Astrocyte (in vitro differentiated cells and primary cell): ENCODE results near the gene CAMK2D. TPM values are rescaled to one million over a fixed set of nuclear protein-coding genes. Genes with fewer than 3 reads are reported as not detected.

ENCODE experiments used
- DNase-seq: peaks from one replicate; pipeline ENCODE4 v3.0.0-alpha.2; 2010; ENCODE audit warnings: low read depth
- FAIRE-seq: peaks from 2 replicates; lab custom pipeline; 2011; peaks lifted over from hg19 to GRCh38; lab: Jason Lieb, UNC
- H2AFZ ChIP-seq: 2 replicates; pipeline ENCODE4 v1.6.0; 2012; ENCODE audit warnings: low read depth, low read length, inconsistent platforms
- H3K27ac ChIP-seq: 2 replicates; pipeline ENCODE4 v1.5.1; 2011; ENCODE audit warnings: low read depth, low read length, inconsistent platforms
- H3K27me3 ChIP-seq: 2 replicates; pipeline ENCODE4 v1.6.0; 2011; ENCODE audit warnings: low read length, inconsistent platforms; ENCODE audit not compliant: insufficient read depth
- H3K36me3 ChIP-seq: 2 replicates; pipeline ENCODE4 v1.5.1; 2011; ENCODE audit warnings: low read length, inconsistent platforms; ENCODE audit not compliant: insufficient read depth
- H3K4me1 ChIP-seq: 2 replicates; pipeline ENCODE4 v1.5.1; 2011; ENCODE audit warnings: low read length, inconsistent platforms; ENCODE audit not compliant: insufficient read depth
- H3K4me2 ChIP-seq: 2 replicates; pipeline ENCODE4 v1.6.0; 2012; ENCODE audit warnings: low read length, inconsistent platforms
- H3K4me3 ChIP-seq: 2 replicates; pipeline ENCODE4 v1.5.1; 2011; ENCODE audit warnings: low read depth, mild to moderate bottlenecking, low read length, inconsistent platforms; ENCODE audit not compliant: insufficient read depth
- H3K79me2 ChIP-seq: 2 replicates; pipeline ENCODE4 v1.6.0; 2012; ENCODE audit warnings: mild to moderate bottlenecking, low read length, inconsistent platforms; ENCODE audit not compliant: insufficient read depth
- H3K9ac ChIP-seq: 2 replicates; pipeline ENCODE4 v1.6.0; 2012; ENCODE audit warnings: mild to moderate bottlenecking, low read length, inconsistent platforms
- H3K9me3 ChIP-seq: 2 replicates; pipeline ENCODE4 v1.5.1; 2012; ENCODE audit warnings: low read depth, mild to moderate bottlenecking, low read length, inconsistent platforms; ENCODE audit not compliant: insufficient read depth
- H4K20me1 ChIP-seq: 2 replicates; pipeline ENCODE4 v1.6.0; 2012; ENCODE audit warnings: low read length, inconsistent platforms; ENCODE audit not compliant: insufficient read depth
- H3K27ac Mint-ChIP-seq: one replicate; pipeline ENCODE4 v1.8.0; 2021; ENCODE audit warnings: mild to moderate bottlenecking, mixed read lengths; ENCODE audit not compliant: unreplicated experiment
- H3K27me3 Mint-ChIP-seq: one replicate; pipeline ENCODE4 v1.8.0; 2021; ENCODE audit warnings: low read depth, mixed read lengths; ENCODE audit not compliant: unreplicated experiment
- H3K36me3 Mint-ChIP-seq: one replicate; pipeline ENCODE4 v1.8.0; 2021; ENCODE audit warnings: low read depth, mixed read lengths; ENCODE audit not compliant: unreplicated experiment
- H3K4me1 Mint-ChIP-seq: one replicate; pipeline ENCODE4 v1.8.0; 2021; ENCODE audit warnings: low read depth, mixed read lengths; ENCODE audit not compliant: unreplicated experiment
- H3K4me3 Mint-ChIP-seq: one replicate; pipeline ENCODE4 v1.8.0; 2021; ENCODE audit warnings: mild to moderate bottlenecking, moderate library complexity, mixed read lengths; ENCODE audit not compliant: unreplicated experiment
- H3K9me3 Mint-ChIP-seq: one replicate; pipeline ENCODE4 v1.8.0; 2021; ENCODE audit warnings: mild to moderate bottlenecking, mixed read lengths; ENCODE audit not compliant: unreplicated experiment
- CTCF ChIP-seq: IDR thresholded peaks from 2 replicates; pipeline ENCODE4 v1.5.1; 2011; ENCODE audit warnings: low read depth, mild to moderate bottlenecking, inconsistent platforms, low read length, moderate library complexity; ENCODE audit not compliant: insufficient read depth
- EZH2 ChIP-seq: IDR thresholded peaks from 2 replicates; pipeline ENCODE4 v1.6.1; 2012; ENCODE audit warnings: mild to moderate bottlenecking, low read length, inconsistent platforms; ENCODE audit not compliant: insufficient read depth
- total RNA-seq: library from RNA; stranded (reverse); gene quantifications from 2 replicates; pipeline ENCODE4 v1.2.1, GENCODE V29; 2021

Gene CAMK2D
- total RNA-seq, 1 donor from 2014 or later = 80.8 TPM

- Histone ChIP-seq H3K4me3 (no peak overlapping the region), H3K79me2 (no peaks in the 10 kb centered on the region), H3K27me3 (no peaks in the 10 kb centered on the region), H2AFZ (no peak overlapping the region), H3K4me2 (no peak overlapping the region), H3K27ac (no peak overlapping the region), H3K9me3 (no peaks in the 10 kb centered on the region), H3K36me3 (no peaks in the 10 kb centered on the region), H3K9ac (no peak overlapping the region), H3K4me1 (peaks cover under 1% of the 10 kb centered on the region), H4K20me1 (no peaks in the 10 kb centered on the region)
- no peaks in the 10 kb centered on the region for H3K27me3 Mint-ChIP-seq
- no peak for DNase-seq
- FAIRE-seq = no peak
- no peak overlapping the region for H3K27ac Mint-ChIP-seq
- H3K4me3 Mint-ChIP-seq = no peak overlapping the region
- H3K4me1 Mint-ChIP-seq = no peaks in the 10 kb centered on the region
- H3K9me3 Mint-ChIP-seq = peaks cover 8% of the 10 kb centered on the region
- H3K36me3 Mint-ChIP-seq = peaks cover 3% of the 10 kb centered on the region
- no peak for TF ChIP-seq EZH2
- TF ChIP-seq CTCF = no peak
These were observed 28.9 kb upstream of the CAMK2D start for GRCh38 chr4:113790478-113790877.

- H3K27ac Mint-ChIP-seq = no peak overlapping the region
- H3K9ac ChIP-seq = no peak overlapping the region
- H3K4me3 Mint-ChIP-seq = no peak overlapping the region
- H2AFZ ChIP-seq = no peak overlapping the region
- peaks cover 11% of the 10 kb centered on the region for H3K4me1 Mint-ChIP-seq
- TF ChIP-seq EZH2 (no peak), CTCF (no peak)
- H3K27ac ChIP-seq = no peak overlapping the region
- no peaks in the 10 kb centered on the region for H4K20me1 ChIP-seq
- FAIRE-seq (no peak), DNase-seq (no peak)
- peaks cover 13% of the 10 kb centered on the region for H3K4me1 ChIP-seq
- no peak overlapping the region for H3K4me3 ChIP-seq
- no peaks in the 10 kb centered on the region for H3K79me2 ChIP-seq
- peaks cover 6% of the 10 kb centered on the region for H3K9me3 Mint-ChIP-seq
- H3K36me3 ChIP-seq = no peaks in the 10 kb centered on the region
- H3K36me3 Mint-ChIP-seq = peaks cover 3% of the 10 kb centered on the region
- H3K9me3 ChIP-seq = no peaks in the 10 kb centered on the region
- H3K4me2 ChIP-seq = no peak overlapping the region
- no peaks in the 10 kb centered on the region for H3K27me3 ChIP-seq
- H3K27me3 Mint-ChIP-seq = no peaks in the 10 kb centered on the region
These were observed 27.4 kb upstream of the CAMK2D start for GRCh38 chr4:113788888-113789287.

GRCh38 chr4:113785781-113786180 is 24.2 kb upstream of the CAMK2D start:
- Histone ChIP-seq H3K4me1 (peaks cover 13% of the 10 kb centered on the region), H3K4me3 (no peak overlapping the region), H3K79me2 (no peaks in the 10 kb centered on the region), H3K9ac (no peak overlapping the region), H3K36me3 (no peaks in the 10 kb centered on the region), H3K27me3 (no peaks in the 10 kb centered on the region), H4K20me1 (no peaks in the 10 kb centered on the region), H3K27ac (no peak overlapping the region), H2AFZ (no peak overlapping the region), H3K4me2 (no peak overlapping the region), H3K9me3 (no peaks in the 10 kb centered on the region)
- Mint-ChIP-seq H3K4me3 (no peak overlapping the region), H3K9me3 (no peaks in the 10 kb centered on the region), H3K27ac (no peak overlapping the region), H3K4me1 (peaks cover 17% of the 10 kb centered on the region), H3K36me3 (no peaks in the 10 kb centered on the region), H3K27me3 (no peaks in the 10 kb centered on the region)
- FAIRE-seq = no peak
- TF ChIP-seq CTCF (no peak), EZH2 (no peak)
- no peak for DNase-seq
